BJ (cell line): ENCODE measurements around the gene SNAPC1. TPM values are rescaled to one million over a fixed set of nuclear protein-coding genes. Genes with fewer than 3 reads are reported as not detected.
A peak's percentile ranks its signal among the peaks of the same experiment; 100 is the strongest.

Experiments
- CTCF ChIA-PET: fragments of 350-600 bp; formaldehyde crosslinking; extraction: SDS; loops from one replicate; lab custom pipeline; 2021; ENCODE audit warnings: antibody characterized with exemption, inconsistent platforms; lab: Yijun Ruan, JAX
- POLR2A ChIA-PET: fragments of 300-600 bp; sonication (Branson Sonifier 250); formaldehyde crosslinking; extraction: SDS; loops from one replicate; lab custom pipeline; 2021; ENCODE audit warnings: antibody characterized with exemption; lab: Charles Lee
- DNase-seq: peaks from one replicate; pipeline ENCODE4 v3.0.0-alpha.2; 2011; ENCODE audit warnings: low read depth
- H3K27me3 ChIP-seq: 2 replicates; pipeline ENCODE4 v1.6.0; 2011; ENCODE audit warnings: low read length; ENCODE audit not compliant: control insufficient read depth, insufficient read depth
- H3K36me3 ChIP-seq: 2 replicates; pipeline ENCODE4 v1.5.1; 2011; ENCODE audit warnings: low read length; ENCODE audit not compliant: control insufficient read depth, insufficient read depth
- H3K4me3 ChIP-seq: 2 replicates; pipeline ENCODE4 v1.5.1; 2011; ENCODE audit warnings: low read depth, mild to moderate bottlenecking, control low read depth, low read length
- CTCF ChIP-seq: IDR thresholded peaks from 2 replicates; pipeline ENCODE4 v1.5.1; 2011; ENCODE audit warnings: low read depth, mild to moderate bottlenecking, control low read depth, inconsistent platforms, low read length, moderate library complexity; ENCODE audit not compliant: insufficient read depth
- polyA plus RNA-seq: library from polyadenylated mRNA; depleted of rRNA; stranded (reverse); fragments of >200 nt; gene quantifications from 2 replicates; pipeline ENCODE4 v1.2.3, GENCODE V29; 2011

The SNAPC1 gene
- polyA plus RNA-seq, 1 experiment, result 6.2 TPM

GRCh38 chr14:61761557-61761956 is 663 bp upstream of the SNAPC1 start:
- no peak for TF ChIP-seq CTCF
- H3K4me3 ChIP-seq, result peak overlapping the region; percentile 60
- no peaks in the 10 kb centered on the region for H3K27me3 ChIP-seq
- no peak for DNase-seq
- ChIA-PET POLR2A (interaction anchor here (1.0 to 1.4 kb wide), 2 partner anchors 9 to 12 kb away, joined by 3 to 4 read pairs; no protein-coding TSS in a partner anchor), CTCF (interaction anchor here (0.7 to 1.6 kb wide), 7 partner anchors 8 to 1758 kb away, joined by 3 to 4 read pairs (median 3); no protein-coding TSS in a partner anchor)
- H3K36me3 ChIP-seq, result no peaks in the 10 kb centered on the region

- no peak for DNase-seq
- peak overlapping the region; percentile 60 for H3K4me3 ChIP-seq
- CTCF ChIA-PET, result interaction anchor here (0.9 kb wide), 1 partner anchor 8 kb away, joined by 3 read pairs; no protein-coding TSS in a partner anchor
- POLR2A ChIA-PET, result interaction anchor here (0.5 to 1.3 kb wide), 3 partner anchors 15 to 33 kb away, joined by 3 to 4 read pairs (median 3); no protein-coding TSS in a partner anchor
- H3K27me3 ChIP-seq, result no peaks in the 10 kb centered on the region
- TF ChIP-seq CTCF, result no peak
- peaks cover 1% of the 10 kb centered on the region; the same call in 1 of the 2 replicates for H3K36me3 ChIP-seq
Observed at GRCh38 chr14:61764342-61765122, 2.3 kb downstream of the SNAPC1 start.

DNA sequence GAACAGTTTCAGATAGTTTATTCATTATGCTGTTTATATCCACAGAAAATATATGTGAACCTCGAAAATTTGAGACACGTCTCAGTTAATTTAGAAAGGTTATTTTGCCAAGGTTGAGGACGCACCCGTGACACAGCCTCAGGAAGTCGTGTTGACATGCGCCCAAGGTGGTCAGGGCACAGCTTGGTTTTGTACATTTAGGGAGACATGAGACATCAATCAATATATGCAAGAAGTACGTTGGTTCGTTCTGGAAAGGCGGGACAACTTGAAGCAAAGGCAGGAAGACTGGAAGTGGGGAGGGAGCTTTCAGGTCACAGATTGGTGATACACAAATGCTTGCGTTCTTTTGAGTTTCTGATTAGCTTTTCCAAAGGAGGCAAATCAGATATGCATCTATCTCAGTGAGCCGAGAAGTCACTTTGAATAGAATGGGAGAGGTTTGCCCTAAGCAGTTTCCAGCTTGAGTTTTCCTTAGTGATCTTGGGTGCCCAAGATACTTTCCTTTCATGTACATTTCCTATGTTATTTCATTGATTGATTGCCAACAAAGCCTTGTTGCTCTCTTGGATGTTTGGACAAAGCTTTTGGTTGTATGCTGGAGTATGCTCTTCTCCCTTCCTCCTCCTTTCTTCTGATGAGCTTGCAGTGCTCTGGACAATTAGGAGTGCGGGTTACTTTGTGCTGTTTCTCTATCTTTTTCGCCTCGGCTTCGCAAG is 3.2 kb downstream of the SNAPC1 start:
- Histone ChIP-seq H3K27me3 (no peaks in the 10 kb centered on the region), H3K36me3 (peaks cover 3% of the 10 kb centered on the region), H3K4me3 (no peak overlapping the region)
- POLR2A ChIA-PET, result interaction anchor here (0.6 kb wide), 1 partner anchor 32 kb away, joined by 3 read pairs; no protein-coding TSS in a partner anchor
- no peak for TF ChIP-seq CTCF
- DNase-seq, result no peak
- CTCF ChIA-PET, result interaction anchor here (0.9 kb wide), 1 partner anchor 9 kb away, joined by 3 read pairs; no protein-coding TSS in a partner anchor

GRCh38 chr14:61766151-61766550 is 3.9 kb downstream of the SNAPC1 start:
- H3K4me3 ChIP-seq, result no peak overlapping the region
- POLR2A ChIA-PET, result no interaction called here
- no peak for TF ChIP-seq CTCF
- peaks cover 6% of the 10 kb centered on the region for H3K36me3 ChIP-seq
- no peaks in the 10 kb centered on the region for H3K27me3 ChIP-seq
- DNase-seq, result no peak
- CTCF ChIA-PET, result interaction anchor here (1.9 kb wide), 1 partner anchor 20 kb away, joined by 4 read pairs; no protein-coding TSS in a partner anchor
